ENCODE measurements around the gene UCK2. TPM values are rescaled to one million over a fixed set of nuclear protein-coding genes. Genes with fewer than 3 reads are reported as not detected.

UCK2 gene
- total RNA-seq, 1 donor from 2014 or later, result 44.2 TPM

GRCh38 chr1:165915932-165916348 is 88.5 kb downstream of the UCK2 start:
- no peak overlapping the region for H3K4me3 Mint-ChIP-seq (ENCODE audit: unreplicated experiment)
- H3K27ac Mint-ChIP-seq (ENCODE audit: unreplicated experiment), result no peak overlapping the region
- no peaks in the 10 kb centered on the region for H3K36me3 Mint-ChIP-seq (ENCODE audit: low read depth)
- TF ChIP-seq, protein P1, sequence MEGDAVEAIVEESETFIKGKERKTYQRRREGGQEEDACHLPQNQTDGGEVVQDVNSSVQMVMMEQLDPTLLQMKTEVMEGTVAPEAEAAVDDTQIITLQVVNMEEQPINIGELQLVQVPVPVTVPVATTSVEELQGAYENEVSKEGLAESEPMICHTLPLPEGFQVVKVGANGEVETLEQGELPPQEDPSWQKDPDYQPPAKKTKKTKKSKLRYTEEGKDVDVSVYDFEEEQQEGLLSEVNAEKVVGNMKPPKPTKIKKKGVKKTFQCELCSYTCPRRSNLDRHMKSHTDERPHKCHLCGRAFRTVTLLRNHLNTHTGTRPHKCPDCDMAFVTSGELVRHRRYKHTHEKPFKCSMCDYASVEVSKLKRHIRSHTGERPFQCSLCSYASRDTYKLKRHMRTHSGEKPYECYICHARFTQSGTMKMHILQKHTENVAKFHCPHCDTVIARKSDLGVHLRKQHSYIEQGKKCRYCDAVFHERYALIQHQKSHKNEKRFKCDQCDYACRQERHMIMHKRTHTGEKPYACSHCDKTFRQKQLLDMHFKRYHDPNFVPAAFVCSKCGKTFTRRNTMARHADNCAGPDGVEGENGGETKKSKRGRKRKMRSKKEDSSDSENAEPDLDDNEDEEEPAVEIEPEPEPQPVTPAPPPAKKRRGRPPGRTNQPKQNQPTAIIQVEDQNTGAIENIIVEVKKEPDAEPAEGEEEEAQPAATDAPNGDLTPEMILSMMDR (IDR thresholded peaks at IDR 0.05), result no peak
- H3K9me3 Mint-ChIP-seq (ENCODE audit: low read depth), result no peaks in the 10 kb centered on the region
- no peak for DNase-seq (ENCODE audit: low spot score)
- peaks cover 13% of the 10 kb centered on the region for H3K4me1 Mint-ChIP-seq (ENCODE audit: low read depth)
- no peaks in the 10 kb centered on the region for H3K27me3 Mint-ChIP-seq (ENCODE audit: low read depth)

DNA sequence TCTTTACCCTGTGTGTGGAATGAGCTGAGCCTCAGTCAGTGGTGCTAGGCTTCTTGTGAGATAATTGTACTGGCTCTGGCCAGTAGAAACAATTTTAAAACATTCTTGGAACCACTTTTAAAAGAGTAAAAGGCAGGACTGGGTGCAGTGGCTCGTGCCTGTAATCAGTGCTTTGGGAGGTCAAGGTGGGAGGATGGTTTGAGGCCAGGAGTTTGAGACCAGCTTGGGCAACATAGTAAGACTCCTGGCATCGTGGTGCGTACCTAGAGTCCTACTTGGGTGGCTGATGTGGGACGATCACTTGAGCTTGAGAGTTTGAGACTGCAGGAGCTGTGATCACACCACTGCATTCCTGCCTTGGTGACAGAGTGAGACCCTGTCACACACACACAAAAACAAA is 89.8 kb downstream of the UCK2 start:
- Mint-ChIP-seq H3K27me3 (ENCODE audit: low read depth) (no peaks in the 10 kb centered on the region), H3K27ac (ENCODE audit: unreplicated experiment) (no peak overlapping the region), H3K36me3 (ENCODE audit: low read depth) (no peaks in the 10 kb centered on the region), H3K4me1 (ENCODE audit: low read depth) (peaks cover 7% of the 10 kb centered on the region), H3K4me3 (ENCODE audit: unreplicated experiment) (no peak overlapping the region), H3K9me3 (ENCODE audit: low read depth) (no peaks in the 10 kb centered on the region)
- TF ChIP-seq, protein P1 (IDR thresholded peaks at IDR 0.05), result no peak
- DNase-seq (ENCODE audit: low spot score), result no peak

DNA sequence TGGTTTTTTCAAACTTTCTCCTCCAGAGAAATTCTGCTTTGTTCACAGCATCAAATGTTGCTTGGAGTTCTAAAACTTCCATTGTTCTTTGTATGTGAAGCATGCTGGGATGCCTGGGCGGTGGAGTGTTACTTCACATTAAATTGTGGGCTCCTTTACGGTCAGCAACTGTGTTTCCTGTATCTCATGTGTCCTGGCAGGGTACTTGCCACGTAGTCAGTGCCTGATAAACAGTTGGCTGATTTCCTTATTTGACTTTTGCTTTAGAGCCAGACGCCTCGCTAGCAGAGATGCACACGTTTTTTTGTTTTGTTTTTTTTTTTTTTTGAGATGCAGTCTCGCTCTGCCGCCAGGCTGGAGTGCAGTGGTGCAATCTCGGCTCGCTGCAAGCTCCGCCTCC is 96.7 kb downstream of the UCK2 start:
- H3K27me3 Mint-ChIP-seq (ENCODE audit: low read depth), result no peaks in the 10 kb centered on the region
- DNase-seq (ENCODE audit: low spot score), result no peak
- no peak overlapping the region for H3K4me3 Mint-ChIP-seq (ENCODE audit: unreplicated experiment)
- no peaks in the 10 kb centered on the region for H3K36me3 Mint-ChIP-seq (ENCODE audit: low read depth)
- H3K9me3 Mint-ChIP-seq (ENCODE audit: low read depth), result no peaks in the 10 kb centered on the region
- TF ChIP-seq, protein P1 (IDR thresholded peaks at IDR 0.05), result no peak
- H3K27ac Mint-ChIP-seq (ENCODE audit: unreplicated experiment), result no peak overlapping the region
- no peaks in the 10 kb centered on the region for H3K4me1 Mint-ChIP-seq (ENCODE audit: low read depth)

DNA sequence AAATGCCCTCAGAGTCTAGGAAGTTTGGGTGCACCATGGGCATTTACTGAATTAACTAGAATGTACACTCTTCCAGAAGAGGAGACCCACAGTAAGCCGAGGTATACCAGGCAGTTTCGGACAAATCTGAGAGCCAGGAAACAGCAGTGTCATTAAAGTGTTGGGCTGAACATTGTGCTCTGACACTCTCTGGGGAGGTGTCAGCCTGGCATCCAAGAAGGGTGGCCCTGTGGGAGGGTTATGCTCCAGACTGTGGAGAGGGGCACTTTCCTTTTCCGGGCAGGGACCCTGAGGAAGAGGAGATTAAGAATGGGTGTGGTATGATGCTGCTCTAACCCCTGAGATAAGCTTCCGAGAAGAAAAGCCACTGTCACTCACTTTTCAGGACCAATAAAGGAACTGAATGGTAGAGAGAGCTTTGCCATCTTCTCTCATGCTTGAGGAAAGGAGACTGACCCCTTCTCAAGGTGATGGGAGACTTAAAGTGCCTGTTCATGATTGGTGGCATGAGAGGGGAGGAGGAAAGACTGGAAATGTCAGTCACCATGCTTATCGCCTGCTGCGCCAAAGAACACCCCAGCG is 98.2 kb downstream of the UCK2 start:
- no peaks in the 10 kb centered on the region for H3K9me3 Mint-ChIP-seq (ENCODE audit: low read depth)
- H3K4me3 Mint-ChIP-seq (ENCODE audit: unreplicated experiment), result no peak overlapping the region
- TF ChIP-seq, protein P1 (IDR thresholded peaks at IDR 0.05), result no peak
- no peaks in the 10 kb centered on the region for H3K4me1 Mint-ChIP-seq (ENCODE audit: low read depth)
- no peaks in the 10 kb centered on the region for H3K36me3 Mint-ChIP-seq (ENCODE audit: low read depth)
- H3K27ac Mint-ChIP-seq (ENCODE audit: unreplicated experiment), result no peak overlapping the region
- no peak for DNase-seq (ENCODE audit: low spot score)
- no peaks in the 10 kb centered on the region for H3K27me3 Mint-ChIP-seq (ENCODE audit: low read depth)

- TF ChIP-seq, protein P1 (IDR thresholded peaks at IDR 0.05), result no peak
- no peaks in the 10 kb centered on the region for H3K36me3 Mint-ChIP-seq (ENCODE audit: low read depth)
- DNase-seq (ENCODE audit: low spot score), result no peak
- no peak overlapping the region for H3K27ac Mint-ChIP-seq (ENCODE audit: unreplicated experiment)
- H3K4me3 Mint-ChIP-seq (ENCODE audit: unreplicated experiment), result no peak overlapping the region
- no peaks in the 10 kb centered on the region for H3K4me1 Mint-ChIP-seq (ENCODE audit: low read depth)
- no peaks in the 10 kb centered on the region for H3K27me3 Mint-ChIP-seq (ENCODE audit: low read depth)
- H3K9me3 Mint-ChIP-seq (ENCODE audit: low read depth), result no peaks in the 10 kb centered on the region
Measured at GRCh38 chr1:165927169-165927568, 99.8 kb downstream of the UCK2 start.

Measured in chondrocyte (in vitro differentiated cells).